Astrocyte (in vitro differentiated cells and primary cell): Measurements from ENCODE around the gene RUSC2.

Experiments used
- CTCF ChIP-seq: IDR thresholded peaks from 2 replicates; pipeline ENCODE4 v1.5.1; 2011; ENCODE audit warnings: low read depth, mild to moderate bottlenecking, inconsistent platforms, low read length, moderate library complexity; ENCODE audit not compliant: insufficient read depth
- EZH2 ChIP-seq: IDR thresholded peaks from 2 replicates; pipeline ENCODE4 v1.6.1; 2012; ENCODE audit warnings: mild to moderate bottlenecking, low read length, inconsistent platforms; ENCODE audit not compliant: insufficient read depth

GRCh38 chr9:35499701-35500030 lies 9.8 kb downstream of the RUSC2 start:
- TF ChIP-seq CTCF, result no peak
- TF ChIP-seq EZH2, result no peak
